KOPT-K1 (cell line): ENCODE data around the gene PCDHA4.
"Not testable (repeated sequence)": the region's sequence is repeated elsewhere in the genome, so short reads cannot be mapped to it uniquely, and the experiment has no call there.

Source experiments
- H3K27ac ChIP-seq: fragments of 200-600 bp; sonication (generic); 2 replicates; pipeline ENCODE4 v1.5.1; 2016; ENCODE audit warnings: antibody characterized with exemption, mild to moderate bottlenecking, low read depth, low read length; ENCODE audit not compliant: poor library complexity, severe bottlenecking
- H3K36me3 ChIP-seq: fragments of 200-600 bp; sonication (generic); 2 replicates; pipeline ENCODE4 v1.5.1; 2017; ENCODE audit warnings: antibody characterized with exemption, mild to moderate bottlenecking, low read length, moderate library complexity; ENCODE audit not compliant: insufficient read depth
- H3K9me3 ChIP-seq: fragments of 200-600 bp; sonication (generic); 2 replicates; pipeline ENCODE4 v1.5.1; 2017; ENCODE audit warnings: antibody characterized with exemption, low read length, mild to moderate bottlenecking; ENCODE audit not compliant: insufficient read depth, poor library complexity, severe bottlenecking

Gene PCDHA4

DNA sequence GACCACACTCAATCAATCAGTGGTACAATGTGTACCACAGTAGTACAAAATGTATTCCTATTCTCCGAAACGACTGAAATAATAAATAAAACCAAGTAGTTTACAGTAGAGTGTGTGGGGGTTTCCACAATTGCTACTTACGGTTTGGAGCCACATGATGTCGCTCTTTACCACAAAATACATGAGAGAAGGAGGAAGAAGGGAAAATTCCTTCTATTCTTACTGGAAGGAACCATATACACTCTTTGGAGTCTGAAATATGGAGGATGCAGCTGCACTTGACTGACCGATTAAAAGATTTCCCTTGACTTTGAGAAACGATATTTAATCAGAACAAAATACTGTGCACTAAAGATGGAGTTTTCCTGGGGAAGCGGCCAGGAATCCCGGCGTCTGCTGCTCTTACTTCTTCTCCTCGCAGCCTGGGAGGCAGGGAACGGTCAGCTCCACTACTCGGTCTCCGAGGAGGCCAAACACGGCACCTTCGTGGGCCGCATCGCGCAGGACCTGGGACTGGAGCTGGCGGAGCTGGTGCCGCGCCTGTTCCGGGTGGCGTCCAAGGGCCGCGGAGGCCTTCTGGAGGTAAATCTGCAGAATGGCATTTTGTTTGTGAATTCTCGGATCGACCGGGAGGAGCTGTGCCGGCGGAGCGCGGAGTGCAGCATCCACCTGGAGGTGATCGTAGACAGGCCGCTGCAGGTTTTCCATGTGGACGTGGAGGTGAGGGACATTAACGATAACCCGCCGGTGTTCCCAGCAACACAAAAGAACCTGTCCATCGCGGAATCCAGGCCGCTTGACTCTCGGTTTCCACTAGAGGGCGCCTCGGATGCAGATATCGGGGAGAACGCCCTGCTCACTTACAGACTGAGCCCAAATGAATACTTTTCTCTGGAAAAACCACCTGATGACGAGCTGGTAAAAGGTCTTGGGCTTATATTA is at the start of gene PCDHA4:
PCDHA4 (plus strand) TSS at position 235 of the 942 bp plus-strand sequence.
- H3K9me3 ChIP-seq: no peaks in the 10 kb centered on the region
- no peaks in the 10 kb centered on the region for H3K36me3 ChIP-seq
- H3K27ac ChIP-seq: no peak within 1 kb of the TSS

- Histone ChIP-seq H3K9me3 (peaks cover 70% of the 10 kb centered on the region), H3K36me3 (no peaks in the 10 kb centered on the region), H3K27ac (no peak overlapping the region)
Observed at GRCh38 chr5:140764177-140764973, 42.5 kb upstream of the PCDHA4 start.

DNA sequence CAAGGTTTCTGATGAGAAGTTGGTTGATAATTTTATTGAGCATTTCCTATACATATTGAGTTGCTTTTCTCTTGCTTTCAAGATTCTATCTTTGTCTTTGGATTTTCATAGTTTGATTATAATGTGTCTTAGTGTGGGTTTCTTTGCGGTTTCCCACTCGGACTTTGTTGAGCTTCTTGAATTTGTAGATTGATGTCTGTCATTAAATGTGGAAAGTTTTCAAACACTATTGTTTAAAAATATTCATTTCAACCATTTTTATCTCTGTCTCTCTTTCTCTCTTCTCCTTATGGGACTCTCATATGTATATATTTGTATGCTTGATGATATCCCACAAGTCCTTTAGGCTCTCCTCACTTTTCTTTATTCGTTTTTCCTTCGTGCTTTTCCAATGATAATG is 39.4 kb upstream of the PCDHA4 start:
- H3K9me3 ChIP-seq: peaks cover 82% of the 10 kb centered on the region
- H3K27ac ChIP-seq: no peak overlapping the region
- no peaks in the 10 kb centered on the region for H3K36me3 ChIP-seq

DNA sequence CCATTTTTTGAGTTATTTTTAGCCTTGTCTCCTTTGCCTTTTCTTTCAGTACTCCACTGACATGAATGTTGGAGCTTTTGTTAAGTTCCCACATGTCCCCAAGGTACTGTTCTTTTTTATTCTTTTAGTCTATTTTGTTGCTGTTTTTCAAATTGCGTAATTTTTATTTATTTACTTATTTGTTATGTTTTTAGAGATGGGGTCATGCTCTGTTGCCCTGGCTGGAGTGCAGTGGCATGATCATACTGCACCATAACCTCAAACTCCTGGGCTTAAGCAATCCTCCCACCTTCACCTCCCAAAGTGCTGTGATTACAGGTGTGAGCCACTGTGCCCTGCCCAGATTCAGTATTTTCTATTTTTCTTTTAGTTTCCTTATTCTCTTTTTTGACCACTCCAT is 26.4 kb upstream of the PCDHA4 start:
- no peak overlapping the region for H3K27ac ChIP-seq
- H3K36me3 ChIP-seq: no peaks in the 10 kb centered on the region
- peaks cover 42% of the 10 kb centered on the region for H3K9me3 ChIP-seq

DNA sequence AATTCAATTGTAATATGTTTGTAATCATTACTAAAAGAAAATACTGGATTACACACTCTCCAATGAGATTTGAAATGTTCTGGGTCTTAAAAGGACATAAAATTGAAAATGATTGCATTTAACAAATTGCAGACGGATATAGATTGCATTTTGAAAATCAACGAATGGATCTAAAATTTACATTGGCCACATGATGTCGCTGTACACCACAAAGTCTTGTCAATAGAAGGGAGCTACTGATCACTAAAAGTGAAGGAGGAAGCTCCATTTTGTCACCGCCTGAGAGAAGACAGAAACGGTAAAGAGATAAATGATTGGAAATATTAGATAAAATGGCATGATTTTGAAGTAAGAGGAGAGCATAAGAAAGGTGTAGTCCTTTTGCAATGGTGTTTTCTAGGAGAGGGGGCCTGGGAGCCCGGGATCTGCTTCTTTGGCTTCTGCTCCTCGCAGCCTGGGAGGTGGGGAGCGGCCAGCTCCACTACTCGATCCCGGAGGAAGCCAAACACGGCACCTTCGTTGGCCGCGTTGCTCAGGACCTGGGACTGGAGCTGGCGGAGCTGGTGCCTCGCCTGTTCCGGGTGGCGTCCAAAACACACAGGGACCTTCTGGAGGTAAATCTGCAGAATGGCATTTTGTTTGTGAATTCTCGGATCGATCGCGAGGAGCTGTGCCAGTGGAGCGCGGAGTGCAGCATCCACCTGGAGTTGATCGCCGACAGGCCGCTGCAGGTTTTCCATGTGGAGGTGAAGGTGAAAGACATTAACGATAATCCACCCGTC is 20.8 kb upstream of the PCDHA4 start, which contains the start of gene PCDHA1:
PCDHA1 (plus strand) TSS at position 236 of the 782 bp plus-strand sequence.
- Histone ChIP-seq H3K27ac (no peak within 1 kb of the TSS), H3K9me3 (peaks cover 45% of the 10 kb centered on the region), H3K36me3 (no peaks in the 10 kb centered on the region)

DNA sequence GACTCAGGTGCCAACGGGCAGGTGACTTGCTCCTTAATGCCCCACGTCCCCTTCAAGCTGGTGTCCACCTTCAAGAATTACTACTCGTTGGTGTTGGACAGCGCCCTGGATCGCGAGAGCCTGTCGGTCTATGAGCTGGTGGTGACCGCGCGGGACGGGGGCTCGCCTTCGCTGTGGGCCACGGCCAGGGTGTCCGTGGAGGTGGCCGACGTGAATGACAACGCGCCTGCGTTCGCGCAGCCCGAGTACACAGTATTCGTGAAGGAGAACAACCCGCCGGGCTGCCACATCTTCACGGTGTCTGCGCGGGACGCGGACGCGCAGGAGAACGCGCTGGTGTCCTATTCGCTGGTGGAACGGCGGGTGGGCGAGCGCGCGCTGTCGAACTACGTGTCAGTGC is 19.4 kb upstream of the PCDHA4 start:
- H3K27ac ChIP-seq, H3K36me3 ChIP-seq: not testable (repeated sequence)
- H3K9me3 ChIP-seq: peaks cover 39% of the 10 kb centered on the region

DNA sequence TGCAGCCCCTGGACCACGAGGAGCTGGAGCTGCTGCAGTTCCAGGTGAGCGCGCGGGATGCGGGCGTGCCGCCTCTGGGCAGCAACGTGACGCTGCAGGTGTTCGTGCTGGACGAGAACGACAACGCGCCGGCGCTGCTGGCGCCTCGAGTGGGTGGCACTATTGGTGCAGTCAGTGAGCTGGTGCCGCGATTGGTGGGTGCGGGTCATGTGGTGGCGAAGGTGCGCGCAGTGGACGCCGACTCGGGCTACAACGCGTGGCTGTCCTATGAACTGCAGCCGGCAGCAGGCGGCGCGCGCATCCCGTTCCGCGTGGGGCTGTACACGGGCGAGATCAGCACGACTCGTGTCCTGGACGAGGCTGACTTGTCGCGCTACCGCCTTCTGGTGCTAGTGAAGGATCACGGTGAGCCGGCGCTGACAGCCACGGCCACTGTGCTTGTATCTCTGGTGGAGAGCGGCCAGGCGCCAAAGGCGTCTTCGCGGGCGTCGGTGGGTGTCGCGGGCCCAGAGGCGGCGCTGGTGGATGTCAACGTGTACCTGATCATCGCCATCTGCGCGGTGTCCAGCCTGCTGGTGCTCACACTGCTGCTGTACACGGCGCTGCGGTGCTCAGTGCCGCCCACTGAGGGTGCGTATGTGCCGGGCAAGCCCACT is 18.9 kb upstream of the PCDHA4 start:
- H3K36me3 ChIP-seq, H3K27ac ChIP-seq: not testable (repeated sequence)
- peaks cover 33% of the 10 kb centered on the region for H3K9me3 ChIP-seq

GRCh38 chr5:140791089-140791488 is 15.8 kb upstream of the PCDHA4 start:
- Histone ChIP-seq H3K27ac (no peak overlapping the region), H3K9me3 (peaks cover 18% of the 10 kb centered on the region), H3K36me3 (no peaks in the 10 kb centered on the region)

GRCh38 chr5:140794595-140795258 is 12.1 kb upstream of the PCDHA4 start, which contains the start of gene PCDHA2:
TSS of gene PCDHA2 (plus strand) at chr5:140794852.
- Histone ChIP-seq H3K27ac (no peak within 1 kb of the TSS), H3K36me3 (no peaks in the 10 kb centered on the region)

GRCh38 chr5:140795259-140795641 is 11.6 kb upstream of the PCDHA4 start:
- Histone ChIP-seq H3K9me3 (no peaks in the 10 kb centered on the region), H3K36me3 (no peaks in the 10 kb centered on the region)

More at GRCh38 chr5:140794595-140795258, 12.1 kb upstream of the PCDHA4 start, which contains the start of gene PCDHA2:
- no peaks in the 10 kb centered on the region for H3K9me3 ChIP-seq

GRCh38 chr5:140796072-140796717 is 10.7 kb upstream of the PCDHA4 start:
- not testable (repeated sequence) for H3K9me3 ChIP-seq, H3K27ac ChIP-seq, H3K36me3 ChIP-seq

More at GRCh38 chr5:140795259-140795641, 11.6 kb upstream of the PCDHA4 start:
- H3K27ac ChIP-seq: no peak overlapping the region

- Histone ChIP-seq H3K27ac (no peak overlapping the region), H3K36me3 (no peaks in the 10 kb centered on the region), H3K9me3 (no peaks in the 10 kb centered on the region)
Observed at GRCh38 chr5:140796718-140797095, 10.2 kb upstream of the PCDHA4 start.

- Histone ChIP-seq H3K36me3 (no peaks in the 10 kb centered on the region), H3K9me3 (no peaks in the 10 kb centered on the region), H3K27ac (no peak within 1 kb of the TSS)
Observed at GRCh38 chr5:140800816-140801493, 5.9 kb upstream of the PCDHA4 start, which contains the start of gene PCDHA3. TSS of gene PCDHA3 (plus strand) at chr5:140801057.
